H1 (cell line): ENCODE measurements around the gene DIO3. TPM values are rescaled to one million over a fixed set of nuclear protein-coding genes. Genes with fewer than 3 reads are reported as not detected.

Experiments used
- CTCF ChIA-PET: fragments of 300-600 bp; sonication (Branson Sonifier 250); formaldehyde crosslinking; loops from one replicate; lab custom pipeline; 2021; ENCODE audit not compliant: partially characterized antibody; lab: Charles Lee
- POLR2A ChIA-PET: fragments of 300-600 bp; sonication (Branson Sonifier 250); formaldehyde crosslinking; loops from one replicate; lab custom pipeline; 2021; ENCODE audit warnings: inconsistent platforms; ENCODE audit not compliant: partially characterized antibody; lab: Charles Lee
- DNase-seq, 2 experiments: peaks; one replicate each; pipeline versions ENCODE4 v3.0.0 to v3.0.0-alpha.2; 2010 to 2022; ENCODE audit warnings: low spot score in 2 of 2, low read depth in 1 of 2, mixed read lengths in 1 of 2
- FAIRE-seq: peaks from 2 replicates; lab custom pipeline; 2011; peaks lifted over from hg19 to GRCh38; lab: Jason Lieb, UNC
- H2AFZ ChIP-seq: 2 replicates; pipeline ENCODE4 v1.8.1; 2012; ENCODE audit warnings: low read length, inconsistent platforms
- H2AK5ac ChIP-seq: 2 replicates; pipeline ENCODE4 v1.6.1; 2013; ENCODE audit warnings: low read depth, low read length
- H2BK120ac ChIP-seq: replicated peaks from 2 replicates; pipeline ENCODE3; 2013; ENCODE audit warnings: low read depth, low read length, inconsistent platforms
- H2BK12ac ChIP-seq: 2 replicates; pipeline ENCODE4 v1.6.1; 2013; ENCODE audit warnings: low read depth, low read length
- H2BK15ac ChIP-seq: 2 replicates; pipeline ENCODE4 v1.6.1; 2013; ENCODE audit warnings: low read length
- H2BK20ac ChIP-seq: 2 replicates; pipeline ENCODE4 v1.6.1; 2013; ENCODE audit warnings: low read length
- H2BK5ac ChIP-seq: 2 replicates; pipeline ENCODE4 v1.6.1; 2013; ENCODE audit warnings: low read depth, low read length
- H3K14ac ChIP-seq: 2 replicates; pipeline ENCODE4 v1.6.1; 2013; ENCODE audit warnings: inconsistent platforms; ENCODE audit not compliant: insufficient read length
- H3K18ac ChIP-seq: 2 replicates; pipeline ENCODE4 v1.6.1; 2013; ENCODE audit warnings: low read length; ENCODE audit errors: extremely low read depth
- H3K23ac ChIP-seq: 2 replicates; pipeline ENCODE4 v1.6.1; 2013; ENCODE audit warnings: inconsistent platforms; ENCODE audit not compliant: insufficient read length
- H3K23me2 ChIP-seq: 2 replicates; pipeline ENCODE4 v1.6.1; 2013; ENCODE audit warnings: low read depth, low read length
- H3K27ac ChIP-seq: 2 replicates; pipeline ENCODE4 v1.6.1; 2011; ENCODE audit warnings: low read depth, low read length, inconsistent platforms
- H3K27me3 ChIP-seq, 4 experiments: replicated peaks in 1 of 4; 1 replicate in 1 of 4; 2 replicates in 3 of 4; pipeline versions ENCODE4 v1.6.1 to v1.8.1; 2011 to 2013; ENCODE audit warnings: low read length in 3 of 4, mild to moderate bottlenecking in 3 of 4, inconsistent platforms in 2 of 4, mixed read lengths in 2 of 4, moderate library complexity in 1 of 4; ENCODE audit not compliant: control insufficient read depth in 3 of 4, insufficient read depth in 3 of 4; ENCODE audit errors: extremely low read depth in 1 of 4
- H3K36me3 ChIP-seq, 4 experiments: 2 replicates each; pipeline versions ENCODE4 v1.6.1 to v1.8.1; 2011 to 2013; ENCODE audit warnings: mild to moderate bottlenecking in 4 of 4, low read length in 3 of 4, moderate library complexity in 2 of 4, control low read depth in 1 of 4, inconsistent platforms in 1 of 4; ENCODE audit not compliant: insufficient read depth in 4 of 4, control insufficient read depth in 2 of 4
- H3K4ac ChIP-seq: replicated peaks from 2 replicates; pipeline ENCODE3; 2013; ENCODE audit warnings: low read length, low read depth, mixed read lengths, inconsistent platforms; ENCODE audit not compliant: insufficient read length
- H3K4me1 ChIP-seq, 4 experiments: replicated peaks in 1 of 4; 1 replicate in 1 of 4; 2 replicates in 3 of 4; pipeline versions ENCODE4 v1.6.1 to v1.8.1; 2011 to 2013; ENCODE audit warnings: low read length in 3 of 4, inconsistent platforms in 2 of 4, mixed read lengths in 1 of 4; ENCODE audit not compliant: insufficient read depth in 4 of 4, control insufficient read depth in 3 of 4
- H3K4me2 ChIP-seq, 2 experiments: 2 replicates each; pipeline versions ENCODE4 v1.6.1 to v1.8.1; 2011 to 2013; ENCODE audit warnings: low read depth in 2 of 2, low read length in 2 of 2, control low read depth in 1 of 2, inconsistent platforms in 1 of 2, mild to moderate bottlenecking in 1 of 2; ENCODE audit not compliant: insufficient read depth in 1 of 2
- H3K4me3 ChIP-seq, 4 experiments: fragments of 200-600, 300-600 bp in 1 of 4; sonication (generic), shearing (Covaris generic), sonication (Bioruptor Twin) in 1 of 4; 2 replicates each; pipeline versions ENCODE4 v1.5.1 to v1.8.1; 2011 to 2016; ENCODE audit warnings: low read length in 4 of 4, low read depth in 3 of 4, control low read depth in 2 of 4, inconsistent platforms in 2 of 4, mild to moderate bottlenecking in 2 of 4, mixed read lengths in 1 of 4, moderate library complexity in 1 of 4; ENCODE audit not compliant: insufficient read depth in 2 of 4; ENCODE audit errors: extremely low read depth in 1 of 4
- H3K56ac ChIP-seq: replicated peaks from 2 replicates; pipeline ENCODE3; 2013; ENCODE audit warnings: low read depth, mild to moderate bottlenecking, mixed read lengths, low read length, inconsistent platforms; ENCODE audit not compliant: insufficient read length
- H3K79me1 ChIP-seq: 2 replicates; pipeline ENCODE4 v1.6.1; 2013; ENCODE audit warnings: low read depth, low read length, control low read depth
- H3K79me2 ChIP-seq, 2 experiments: 2 replicates each; pipeline versions ENCODE4 v1.6.1 to v1.8.1; 2012 to 2013; ENCODE audit warnings: low read length in 2 of 2, mild to moderate bottlenecking in 2 of 2, inconsistent platforms in 1 of 2; ENCODE audit not compliant: insufficient read depth in 2 of 2, control insufficient read depth in 1 of 2
- H3K9ac ChIP-seq, 4 experiments: replicated peaks in 1 of 4; 1 replicate in 1 of 4; 2 replicates in 3 of 4; pipeline versions ENCODE4 v1.6.1 to v1.8.1; 2011 to 2013; ENCODE audit warnings: low read depth in 3 of 4, low read length in 3 of 4, control low read depth in 2 of 4, mild to moderate bottlenecking in 2 of 4, moderate library complexity in 2 of 4, inconsistent platforms in 1 of 4; ENCODE audit errors: extremely low read depth in 1 of 4
- H3K9me3 ChIP-seq, 2 experiments: 2 replicates each; pipeline versions ENCODE4 v1.6.1 to v1.8.1; 2012 to 2013; ENCODE audit warnings: mild to moderate bottlenecking in 2 of 2, moderate library complexity in 2 of 2, control low read depth in 1 of 2, inconsistent platforms in 1 of 2, low read depth in 1 of 2, low read length in 1 of 2, mixed read lengths in 1 of 2; ENCODE audit not compliant: insufficient read depth in 2 of 2
- H4K20me1 ChIP-seq, 2 experiments: replicated peaks in 1 of 2; 2 replicates each; pipeline versions ENCODE3 to v1.8.1; 2011 to 2013; ENCODE audit warnings: inconsistent platforms in 2 of 2, low read length in 2 of 2, mild to moderate bottlenecking in 1 of 2; ENCODE audit not compliant: insufficient read depth in 2 of 2, control insufficient read depth in 1 of 2
- H4K5ac ChIP-seq: 2 replicates; pipeline ENCODE4 v1.6.1; 2013; ENCODE audit warnings: low read length, low read depth, mixed read lengths, inconsistent platforms; ENCODE audit not compliant: insufficient read length
- H4K8ac ChIP-seq: 2 replicates; pipeline ENCODE4 v1.8.0; 2013; ENCODE audit warnings: mild to moderate bottlenecking, moderate library complexity, low read length, inconsistent platforms; ENCODE audit not compliant: insufficient read depth; ENCODE audit errors: extremely low read depth
- H4K91ac ChIP-seq: replicated peaks from 2 replicates; pipeline ENCODE3; 2013; ENCODE audit warnings: low read length, mixed read lengths, inconsistent platforms; ENCODE audit not compliant: insufficient read length
- CHD1 ChIP-seq: IDR thresholded peaks from 2 replicates; pipeline ENCODE4 v1.6.1; 2012; ENCODE audit warnings: low read depth, low read length, improper control_type of control experiment
- FOSL1 ChIP-seq: IDR thresholded peaks from 2 replicates; pipeline ENCODE4 v1.6.1; 2011; ENCODE audit warnings: mild to moderate bottlenecking, low read depth, low read length, moderate library complexity; ENCODE audit not compliant: insufficient read depth
- JUN ChIP-seq: IDR thresholded peaks from 2 replicates; pipeline ENCODE4 v1.6.1; 2011; ENCODE audit warnings: low read depth, mild to moderate bottlenecking, improper control_type of control experiment, low read length
- NANOG ChIP-seq: IDR thresholded peaks from 2 replicates; pipeline ENCODE4 v1.6.1; 2011; ENCODE audit warnings: low read length, low read depth, mild to moderate bottlenecking, inconsistent platforms; ENCODE audit not compliant: insufficient read depth, poor library complexity, severe bottlenecking
- POU5F1 ChIP-seq: IDR thresholded peaks from 2 replicates; pipeline ENCODE4 v1.6.1; 2011; ENCODE audit warnings: low read depth, mild to moderate bottlenecking, low read length, moderate library complexity
- RNF2 ChIP-seq: fragments of 200-900, 300-1000 bp; sonication (generic); IDR thresholded peaks from 2 replicates; pipeline ENCODE4 v1.7.1; 2016; ENCODE audit warnings: borderline replicate concordance, low read depth, mild to moderate bottlenecking, antibody characterized with exemption, low read length; ENCODE audit not compliant: poor library complexity, severe bottlenecking; ENCODE audit errors: missing control alignments
- TAF1 ChIP-seq: IDR thresholded peaks from 2 replicates; pipeline ENCODE4 v1.6.1; 2011; ENCODE audit warnings: mild to moderate bottlenecking, low read depth, low read length
- WGBS, 2 experiments: shearing (Covaris generic) in 1 of 2; methylation state at CpG; one replicate each; pipeline versions ENCODE4 v1.1.6 to v1.1.7; 2013 to 2015; ENCODE audit warnings: low lambda C conversion rate in 2 of 2, mixed read lengths in 2 of 2, inconsistent platforms in 1 of 2, low coverage in 1 of 2, missing lambda C conversion rate in 1 of 2; ENCODE audit not compliant: insufficient replicate concordance in 2 of 2, insufficient coverage in 1 of 2, insufficient read length in 1 of 2; ENCODE audit errors: extremely low coverage in 1 of 2, missing lambda C conversion rate in 1 of 2; 5-methylcytosine and 5-hydroxymethylcytosine counted together
- polyA plus RNA-seq, 7 experiments: library from polyadenylated mRNA; depleted of rRNA in 3 of 7; stranded (reverse) in 5 of 7; unstranded in 2 of 7; fragments of >200 nt in 5 of 7; fragments of 200-250 nt in 2 of 7; gene quantifications; 1 replicate in 5 of 7; 2 replicates in 1 of 7; 4 replicates in 1 of 7; pipeline versions ENCODE4 v1.2.1 to v1.2.3, GENCODE V29; 2011 to 2013; ENCODE audit warnings: missing spikeins in 2 of 7, mixed read lengths in 2 of 7
- total RNA-seq: library from RNA; stranded (reverse); fragmentation: NEBNext Ultra II Directional; extraction: Animal tissue kit (Norgen Biotek cat#: 25700); gene quantifications from 2 replicates; pipeline ENCODE4 v1.2.1, GENCODE V29; 2021
- TF ChIP-seq, protein P1 (sequence below): IDR thresholded peaks from 2 replicates; pipeline ENCODE4 v1.6.1; 2012; ENCODE audit warnings: inconsistent platforms
- TF ChIP-seq, protein P2 (sequence below): IDR thresholded peaks from 2 replicates; pipeline ENCODE4 v1.6.1; 2011; ENCODE audit warnings: low read length, improper control_type of control experiment

The DIO3 gene
- total and polyA plus RNA-seq, 2 of the 8 experiments (the other 6 are each of a cell fraction or from before 2014, with no cell fraction given), result 0.17 to 0.19 TPM

DNA sequence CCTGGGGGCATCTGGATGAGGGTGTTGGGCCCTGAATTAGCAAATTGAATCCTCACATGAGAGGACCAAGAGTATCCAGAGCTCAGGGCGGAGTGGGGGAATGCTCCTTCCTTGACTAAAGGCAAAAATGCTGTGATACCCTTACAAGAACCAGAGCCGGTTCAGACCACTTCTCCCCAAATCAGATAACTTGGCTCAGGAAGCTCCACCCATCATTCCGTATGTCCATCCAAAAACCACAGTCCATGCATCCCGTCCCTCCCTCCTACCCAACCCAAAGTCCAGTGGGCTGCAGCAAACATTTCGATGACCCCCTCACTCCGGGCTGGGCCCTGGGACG, 22.4 kb downstream of the DIO3 start:
- Histone ChIP-seq H4K5ac (no peak overlapping the region), H3K9ac (no peak overlapping the region), H3K27ac (no peak overlapping the region), H2AK5ac (no peak overlapping the region), H3K27me3 (no peaks in the 10 kb centered on the region), H2BK15ac (no peak overlapping the region), H3K23ac (no peak overlapping the region), H4K91ac (no peak overlapping the region), H3K79me2 (no peaks in the 10 kb centered on the region), H3K9me3 (no peaks in the 10 kb centered on the region), H3K14ac (no peak overlapping the region), H3K4ac (no peak overlapping the region), H3K79me1 (no peaks in the 10 kb centered on the region), H3K18ac (no peak overlapping the region), H3K4me2 (no peak overlapping the region), H3K56ac (no peak overlapping the region), H3K4me1 (no peaks in the 10 kb centered on the region; a peak in 1 of 7 replicates), H2BK20ac (no peak overlapping the region), H2AFZ (no peak overlapping the region), H2BK12ac (no peak overlapping the region), H4K20me1 (no peaks in the 10 kb centered on the region), H4K8ac (no peak overlapping the region), H2BK120ac (no peak overlapping the region), H3K36me3 (no peaks in the 10 kb centered on the region), H3K4me3 (no peak overlapping the region), H3K23me2 (no peaks in the 10 kb centered on the region), H2BK5ac (no peak overlapping the region)
- ChIA-PET POLR2A (interaction anchor here (0.6 kb wide), 1 partner anchor 14 kb away, joined by 3 read pairs; no protein-coding TSS in a partner anchor), CTCF (interaction anchor here (0.6 to 2.1 kb wide), 3 partner anchors 8 to 1197 kb away, joined by 3 to 6 read pairs (median 5); no protein-coding TSS in a partner anchor)
- 92% methylated on average over 7 of the region's 7 CpGs; no CpG with 5 or more reads in 1 of the 2 experiments for WGBS, 2 experiments
- FAIRE-seq (no peak), DNase-seq (no peak)
- TF ChIP-seq POU5F1 (no peak), RNF2 (no peak), JUN (no peak), TAF1 (no peak), NANOG (no peak), FOSL1 (no peak), CHD1 (no peak)
- TF ChIP-seq, protein P1, sequence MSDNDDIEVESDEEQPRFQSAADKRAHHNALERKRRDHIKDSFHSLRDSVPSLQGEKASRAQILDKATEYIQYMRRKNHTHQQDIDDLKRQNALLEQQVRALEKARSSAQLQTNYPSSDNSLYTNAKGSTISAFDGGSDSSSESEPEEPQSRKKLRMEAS, result no peak
- TF ChIP-seq, protein P2, sequence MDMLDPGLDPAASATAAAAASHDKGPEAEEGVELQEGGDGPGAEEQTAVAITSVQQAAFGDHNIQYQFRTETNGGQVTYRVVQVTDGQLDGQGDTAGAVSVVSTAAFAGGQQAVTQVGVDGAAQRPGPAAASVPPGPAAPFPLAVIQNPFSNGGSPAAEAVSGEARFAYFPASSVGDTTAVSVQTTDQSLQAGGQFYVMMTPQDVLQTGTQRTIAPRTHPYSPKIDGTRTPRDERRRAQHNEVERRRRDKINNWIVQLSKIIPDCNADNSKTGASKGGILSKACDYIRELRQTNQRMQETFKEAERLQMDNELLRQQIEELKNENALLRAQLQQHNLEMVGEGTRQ, result no peak
